Body of pancreas (tissue), 4 donors: Measurements from ENCODE around the gene TMEM135. TPM values are rescaled to one million over a fixed set of nuclear protein-coding genes. Genes with fewer than 3 reads are reported as not detected.
"Not testable (repeated sequence)": the region's sequence is repeated elsewhere in the genome, so short reads cannot be mapped to it uniquely, and the experiment has no call there.

Experiments used
- ATAC-seq: fragments of 150-250 bp; one replicate; pipeline ENCODE4 v1.9.1; 2016
- DNase-seq, 4 donors: peaks; one replicate each; pipeline ENCODE4 v3.0.0-alpha.2; 2019
- H3K27ac ChIP-seq, 4 donors: fragments of 200-600 bp; sonication (generic); 1 replicate in 3 of 4; 2 replicates in 1 of 4; pipeline versions ENCODE4 v1.5.1 to v1.6.1; 2016 to 2019; ENCODE audit warnings: mild to moderate bottlenecking in 1 of 4, mixed read lengths in 1 of 4, moderate library complexity in 1 of 4
- H3K27me3 ChIP-seq, 2 donors: fragments of 200-600 bp; sonication (generic); one replicate each; pipeline ENCODE4 v1.6.0; 2016; ENCODE audit warnings: mild to moderate bottlenecking in 1 of 2
- H3K36me3 ChIP-seq, 2 donors: fragments of 200-600 bp; sonication (generic); replicated peaks in 1 of 2; 2 replicates each; pipeline ENCODE4 v1.5.1; 2016; ENCODE audit warnings: low read depth in 2 of 2; ENCODE audit not compliant: insufficient read depth in 1 of 2
- H3K4me1 ChIP-seq: fragments of 200-600 bp; sonication (generic); one replicate; pipeline ENCODE4 v1.6.0; 2016
- H3K4me3 ChIP-seq, 2 donors: fragments of 200-600 bp; sonication (generic); 1 replicate in 1 of 2; 2 replicates in 1 of 2; pipeline ENCODE4 v1.5.1; 2016 to 2019
- H3K9me3 ChIP-seq, 3 donors: fragments of 200-600 bp; sonication (generic); 1 replicate in 2 of 3; 2 replicates in 1 of 3; pipeline ENCODE4 v1.5.1; 2016
- CTCF ChIP-seq, 7 experiments: fragments of 450-650 bp in 4 of 7; fragments of 200-600 bp in 3 of 7; sonication (generic) in 3 of 7; IDR thresholded peaks; one replicate each; pipeline ENCODE4 v1.5.1; 2016 to 2019; ENCODE audit warnings: antibody characterized with exemption in 7 of 7
- POLR2A ChIP-seq, 3 donors: fragments of 450-650 bp; IDR thresholded peaks; one replicate each; pipeline ENCODE4 v1.6.1; 2016; ENCODE audit warnings: antibody characterized with exemption in 3 of 3, mild to moderate bottlenecking in 2 of 3
- WGBS, 2 donors: methylation state at CpG; one replicate each; pipeline ENCODE4 v1.1.5; 2017; 5-methylcytosine and 5-hydroxymethylcytosine counted together
- intact Hi-C: fragments of 100-400 bp; cut with DNase I; formaldehyde crosslinking; loops from one replicate; pipeline ENCODE4 v1.15.1; 2023
- total RNA-seq, 2 donors: library from RNA; depleted of rRNA; stranded (reverse); fragments of >200 nt; gene quantifications; one replicate each; pipeline ENCODE4 v1.1.0, GENCODE V29; 2016

TMEM135 gene
- total RNA-seq, 2 donors from 2014 or later = 11.2 to 20.1 TPM

- ATAC-seq (no peak), DNase-seq (no peak)
- H3K4me1 ChIP-seq = no peaks in the 10 kb centered on the region
- H3K9me3 ChIP-seq = no peaks in the 10 kb centered on the region
- TF ChIP-seq POLR2A (IDR thresholded peaks at IDR 0.05) (no peak), CTCF (IDR thresholded peaks at IDR 0.05) (no peak)
- intact Hi-C loops = no loop called here
- no peaks in the 10 kb centered on the region for H3K36me3 ChIP-seq
- no peak overlapping the region for H3K27ac ChIP-seq
- H3K4me3 ChIP-seq = no peak overlapping the region
- H3K27me3 ChIP-seq = peaks cover 0 to 4% of the 10 kb centered on the region in 2 donors
Observed at GRCh38 chr11:87265979-87266378, 228.2 kb downstream of the TMEM135 start.

- intact Hi-C loops = no loop called here
- no peak overlapping the region for H3K27ac ChIP-seq
- no peaks in the 10 kb centered on the region for H3K9me3 ChIP-seq
- TF ChIP-seq CTCF (IDR thresholded peaks at IDR 0.05) = no peak
- TF ChIP-seq POLR2A (IDR thresholded peaks at IDR 0.05) = no peak
- peaks cover 0 to 4% of the 10 kb centered on the region in 2 donors for H3K27me3 ChIP-seq
- no peak for ATAC-seq
- 54 to 68% methylated on average over 2 of the region's 2 CpGs for WGBS, 2 donors
- DNase-seq = no peak
- no peaks in the 10 kb centered on the region for H3K36me3 ChIP-seq
- no peak overlapping the region for H3K4me3 ChIP-seq
- H3K4me1 ChIP-seq = no peaks in the 10 kb centered on the region
Observed at GRCh38 chr11:87266751-87267150, 229.0 kb downstream of the TMEM135 start.

GRCh38 chr11:87271951-87272350 lies 234.2 kb downstream of the TMEM135 start:
- H3K27ac ChIP-seq, DNase-seq, H3K36me3 ChIP-seq, H3K4me1 ChIP-seq, H3K27me3 ChIP-seq, H3K4me3 ChIP-seq, intact Hi-C loops, ATAC-seq, H3K9me3 ChIP-seq: not testable (repeated sequence)
- WGBS, 2 donors = 96 to 99% methylated on average over 4 of the region's 4 CpGs

GRCh38 chr11:87275176-87275575 lies 237.4 kb downstream of the TMEM135 start:
- intact Hi-C loops = no loop called here
- 88 to 89% methylated on average over 1 of the region's 1 CpG for WGBS, 2 donors
- no peak for DNase-seq
- ATAC-seq = no peak
- Histone ChIP-seq H3K36me3 (no peaks in the 10 kb centered on the region), H3K27me3 (no peaks in the 10 kb centered on the region), H3K9me3 (no peaks in the 10 kb centered on the region), H3K4me3 (no peak overlapping the region), H3K4me1 (no peaks in the 10 kb centered on the region), H3K27ac (no peak overlapping the region)
- no peak for TF ChIP-seq CTCF (IDR thresholded peaks at IDR 0.05)
- TF ChIP-seq POLR2A (IDR thresholded peaks at IDR 0.05) = no peak

GRCh38 chr11:87280143-87280542 lies 242.4 kb downstream of the TMEM135 start:
- no peak overlapping the region for H3K27ac ChIP-seq
- 18 to 29% methylated on average over 2 of the region's 2 CpGs for WGBS, 2 donors
- ATAC-seq (no peak), DNase-seq (no peak)
- no peak overlapping the region for H3K4me3 ChIP-seq
- no peaks in the 10 kb centered on the region for H3K9me3 ChIP-seq
- no peaks in the 10 kb centered on the region for H3K36me3 ChIP-seq
- H3K27me3 ChIP-seq = no peaks in the 10 kb centered on the region
- intact Hi-C loops = no loop called here
- no peaks in the 10 kb centered on the region for H3K4me1 ChIP-seq
- TF ChIP-seq CTCF (IDR thresholded peaks at IDR 0.05) (no peak), POLR2A (IDR thresholded peaks at IDR 0.05) (no peak)
